Measurements from ENCODE around the gene CDHR4.

- TF ChIP-seq CTCF (IDR thresholded peaks at IDR 0.05) (no peak), POLR2A (IDR thresholded peaks at IDR 0.05) (no peak), POLR2AphosphoS5 (IDR thresholded peaks at IDR 0.05) (no peak)
Observed at GRCh38 chr3:49793486-49794085, 6.1 kb downstream of the CDHR4 start.
